SU-DHL-6 (cell line): Measurements from ENCODE around the gene ANKRD66.

ENCODE experiments used
- H2AFZ ChIP-seq: fragments of 200-600 bp; sonication (generic); 2 replicates; pipeline ENCODE4 v1.6.1; 2014; ENCODE audit warnings: low read depth, mild to moderate bottlenecking, moderate library complexity, mixed read lengths, antibody characterized with exemption, low read length; ENCODE audit not compliant: severe bottlenecking
- H3F3A ChIP-seq: fragments of 200-600 bp; shearing (Covaris generic); 2 replicates; pipeline ENCODE4 v1.6.0; 2016; ENCODE audit warnings: antibody characterized with exemption, mild to moderate bottlenecking; ENCODE audit not compliant: insufficient read depth
- H3K27ac ChIP-seq: fragments of 200-600 bp; sonication (generic); 2 replicates; pipeline ENCODE4 v1.5.1; 2016; ENCODE audit warnings: low read depth, mild to moderate bottlenecking, low read length, moderate library complexity, mixed read lengths
- H3K27me3 ChIP-seq: fragments of 200-600 bp; sonication (generic), shearing (Covaris generic); 2 replicates; pipeline ENCODE4 v1.6.0; 2014; ENCODE audit warnings: mild to moderate bottlenecking, low read length
- H3K36me3 ChIP-seq: fragments of 200-600 bp; sonication (generic); 2 replicates; pipeline ENCODE4 v1.6.1; 2014; ENCODE audit warnings: mild to moderate bottlenecking, low read length, mixed read lengths
- H3K4me2 ChIP-seq: fragments of 300-600, 200-600 bp; shearing (Covaris generic), sonication (generic); 2 replicates; pipeline ENCODE4 v1.6.0; 2014; ENCODE audit warnings: low read length, low read depth, mild to moderate bottlenecking; ENCODE audit not compliant: poor library complexity, severe bottlenecking
- H3K4me3 ChIP-seq: fragments of 200-600 bp; sonication (generic); 2 replicates; pipeline ENCODE4 v1.5.1; 2014; ENCODE audit warnings: antibody characterized with exemption, low read length, mild to moderate bottlenecking, mixed read lengths; ENCODE audit not compliant: insufficient read depth, poor library complexity, severe bottlenecking
- H3K79me2 ChIP-seq: fragments of 200-600 bp; sonication (generic); 2 replicates; pipeline ENCODE4 v1.6.1; 2014; ENCODE audit warnings: mild to moderate bottlenecking, low read length, moderate library complexity; ENCODE audit not compliant: insufficient read depth
- H3K9ac ChIP-seq: fragments of 200-600 bp; sonication (generic); 2 replicates; pipeline ENCODE4 v1.7.0; 2014; ENCODE audit warnings: mild to moderate bottlenecking, low read length
- H3K9me2 ChIP-seq: fragments of 200-600 bp; sonication (generic); replicated peaks from 2 replicates; pipeline ENCODE4 v1.6.1; 2014; ENCODE audit warnings: low read length; ENCODE audit not compliant: insufficient read depth
- H3K9me3 ChIP-seq: fragments of 200-600 bp; sonication (generic); 2 replicates; pipeline ENCODE4 v1.6.1; 2014; ENCODE audit warnings: low read length, mixed read lengths; ENCODE audit not compliant: insufficient read depth
- H4K20me1 ChIP-seq: fragments of 200-600 bp; sonication (generic); 2 replicates; pipeline ENCODE4 v1.6.1; 2014; ENCODE audit warnings: low read depth, mild to moderate bottlenecking, antibody characterized with exemption, low read length, moderate library complexity, mixed read lengths
- CTCF ChIP-seq: fragments of 200-600 bp; sonication (generic); IDR thresholded peaks from one replicate; pipeline ENCODE4 v1.5.1; 2017; ENCODE audit warnings: antibody characterized with exemption, mild to moderate bottlenecking, low read length, moderate library complexity; ENCODE audit not compliant: insufficient read depth, poor library complexity, severe bottlenecking
- EZH2phosphoT487 ChIP-seq: fragments of 200-600 bp; sonication (generic), shearing (Covaris generic); conservative IDR thresholded peaks from 2 replicates; pipeline ENCODE4 v1.6.1; 2018; ENCODE audit warnings: mild to moderate bottlenecking, antibody characterized with exemption, low read length, moderate library complexity, mixed read lengths

The ANKRD66 gene

GRCh38 chr6:46799657-46800056, 52.9 kb downstream of the ANKRD66 start:
- no peak overlapping the region for H2AFZ ChIP-seq

GRCh38 chr6:46808806-46809205, 62.1 kb downstream of the ANKRD66 start:
- Histone ChIP-seq H3K9me3 (no peaks in the 10 kb centered on the region), H3K9me2 (peaks cover 4% of the 10 kb centered on the region; the same call in 1 of the 2 replicates), H3K36me3 (0 out of 2 replicates have a peak, but pooled peaks cover 2% of the 10 kb centered on the region), H3K27me3 (no peaks in the 10 kb centered on the region), H3K27ac (no peak overlapping the region), H4K20me1 (no peaks in the 10 kb centered on the region), H3K4me3 (no peak overlapping the region), H3K9ac (no peak overlapping the region), H3K4me2 (no peak overlapping the region), H3F3A (no peaks in the 10 kb centered on the region), H2AFZ (no peak overlapping the region), H3K79me2 (no peaks in the 10 kb centered on the region)
- TF ChIP-seq EZH2phosphoT487 (no peak), CTCF (no peak)

More at GRCh38 chr6:46799657-46800056, 52.9 kb downstream of the ANKRD66 start:
- no peaks in the 10 kb centered on the region for H3K36me3 ChIP-seq
- H3K9ac ChIP-seq: no peak overlapping the region
- H3K9me3 ChIP-seq: no peaks in the 10 kb centered on the region; the same call in 1 of the 2 replicates
- no peak overlapping the region for H3K27ac ChIP-seq
- H3K79me2 ChIP-seq: no peaks in the 10 kb centered on the region
- peaks cover 1% of the 10 kb centered on the region; the same call in 1 of the 2 replicates for H3K9me2 ChIP-seq
- no peaks in the 10 kb centered on the region for H4K20me1 ChIP-seq
- H3K4me3 ChIP-seq: no peak overlapping the region
- TF ChIP-seq EZH2phosphoT487 (no peak), CTCF (no peak)
- H3F3A ChIP-seq: no peaks in the 10 kb centered on the region
- peaks cover 2% of the 10 kb centered on the region; the same call in 1 of the 2 replicates for H3K27me3 ChIP-seq
- H3K4me2 ChIP-seq: no peak overlapping the region
